GM19240 (cell line): ENCODE data around the gene RELL2.
A peak's percentile ranks its signal among the peaks of the same experiment; 100 is the strongest.
"Not testable (repeated sequence)": the region's sequence is repeated elsewhere in the genome, so short reads cannot be mapped to it uniquely, and the experiment has no call there.

ENCODE experiments used
- DNase-seq: peaks from one replicate; pipeline ENCODE4 v3.0.0; 2011; ENCODE audit warnings: low spot score; ENCODE audit not compliant: insufficient read length

Gene RELL2

GRCh38 chr5:141636413-141637122 lies at the start of gene RELL2, which contains the start of gene HDAC3:
TSS of gene RELL2 (plus strand) at chr5:141636997. CDS start at chr5:141638226, 1,229 bp downstream.
TSS of gene HDAC3 (minus strand) at chr5:141636849. CDS start at chr5:141636790, 59 bp downstream.
- peak; percentile 78 for DNase-seq

GRCh38 chr5:141590127-141590526 lies 46.7 kb upstream of the RELL2 start:
- no peak for DNase-seq

GRCh38 chr5:141596867-141597266 lies 39.9 kb upstream of the RELL2 start:
- DNase-seq = no peak

- no peak for DNase-seq
Observed at GRCh38 chr5:141597394-141597793, 39.4 kb upstream of the RELL2 start.

GRCh38 chr5:141597814-141598213 lies 39.0 kb upstream of the RELL2 start:
- no peak for DNase-seq

- no peak for DNase-seq
Observed at GRCh38 chr5:141598391-141599345, 38.1 kb upstream of the RELL2 start.

- no peak for DNase-seq
Observed at GRCh38 chr5:141602606-141603005, 34.2 kb upstream of the RELL2 start.

GRCh38 chr5:141603923-141604717 lies 32.7 kb upstream of the RELL2 start:
- no peak for DNase-seq

- DNase-seq = peak; percentile 29
Observed at GRCh38 chr5:141605523-141606277, 31.1 kb upstream of the RELL2 start.

GRCh38 chr5:141608046-141608445 lies 28.8 kb upstream of the RELL2 start:
- DNase-seq = no peak

- DNase-seq = no peak
Observed at GRCh38 chr5:141608557-141608956, 28.2 kb upstream of the RELL2 start.

GRCh38 chr5:141609044-141609443 lies 27.8 kb upstream of the RELL2 start:
- no peak for DNase-seq

GRCh38 chr5:141609921-141610320 lies 26.9 kb upstream of the RELL2 start:
- not testable (repeated sequence) for DNase-seq

- no peak for DNase-seq
Observed at GRCh38 chr5:141611289-141611688, 25.5 kb upstream of the RELL2 start.

GRCh38 chr5:141613344-141613743 lies 23.5 kb upstream of the RELL2 start:
- no peak for DNase-seq

- DNase-seq = no peak
Observed at GRCh38 chr5:141615991-141616720, 20.6 kb upstream of the RELL2 start.

GRCh38 chr5:141617128-141617527 lies 19.7 kb upstream of the RELL2 start:
- no peak for DNase-seq

GRCh38 chr5:141617682-141618029 lies 19.1 kb upstream of the RELL2 start:
- no peak for DNase-seq

- DNase-seq = no peak
Observed at GRCh38 chr5:141618030-141618803, 18.6 kb upstream of the RELL2 start.
